SHP77 treated with DMSO at 0.1 percent for 48 hours (cell line): ENCODE data around the gene CHP1.
"Not testable (repeated sequence)": the region's sequence is repeated elsewhere in the genome, so short reads cannot be mapped to it uniquely, and the experiment has no call there.

ENCODE experiments used
- DNase-seq: peaks from one replicate; lab custom pipeline; 2025; lab: John Stamatoyannopoulos, UW

CHP1 gene

GRCh38 chr15:41230650-41231421 lies at the start of gene CHP1, which contains the start of gene EXD1:
TSS of gene CHP1 (plus strand) at chr15:41231268. CDS start at chr15:41231383, 115 bp downstream.
TSS of gene EXD1 (minus strand) at chr15:41230757. CDS start at chr15:41226575, 4,182 bp downstream.
- peak; percentile 92 for DNase-seq

- no peak for DNase-seq
Measured at GRCh38 chr15:41182266-41182665, 48.8 kb upstream of the CHP1 start.

GRCh38 chr15:41183581-41183980 lies 47.5 kb upstream of the CHP1 start:
- DNase-seq = no peak

- DNase-seq = no peak
Measured at GRCh38 chr15:41194444-41194843, 36.6 kb upstream of the CHP1 start.

GRCh38 chr15:41199470-41199869 lies 31.6 kb upstream of the CHP1 start:
- DNase-seq = no peak

GRCh38 chr15:41203395-41203794 lies 27.7 kb upstream of the CHP1 start:
- no peak for DNase-seq

- DNase-seq = no peak
Measured at GRCh38 chr15:41205315-41205714, 25.8 kb upstream of the CHP1 start.

GRCh38 chr15:41207687-41208448 lies 23.2 kb upstream of the CHP1 start:
- DNase-seq = no peak

GRCh38 chr15:41215708-41216107 lies 15.4 kb upstream of the CHP1 start:
- DNase-seq = no peak

GRCh38 chr15:41218851-41219250 lies 12.2 kb upstream of the CHP1 start:
- DNase-seq = no peak

- DNase-seq = no peak
Measured at GRCh38 chr15:41219381-41219780, 11.7 kb upstream of the CHP1 start.

GRCh38 chr15:41230345-41230649 lies 771 bp upstream of the CHP1 start:
- no peak for DNase-seq

GRCh38 chr15:41231422-41232226 lies 556 bp downstream of the CHP1 start:
- no peak for DNase-seq

- DNase-seq = no peak
Measured at GRCh38 chr15:41233367-41233771, 2.3 kb downstream of the CHP1 start.

GRCh38 chr15:41235228-41235627 lies 4.2 kb downstream of the CHP1 start:
- not testable (repeated sequence) for DNase-seq

GRCh38 chr15:41235929-41236328 lies 4.9 kb downstream of the CHP1 start:
- no peak for DNase-seq

GRCh38 chr15:41238100-41238499 lies 7.0 kb downstream of the CHP1 start:
- DNase-seq = no peak

GRCh38 chr15:41241221-41241964 lies 10.3 kb downstream of the CHP1 start:
- DNase-seq = no peak

GRCh38 chr15:41250745-41251144 lies 19.7 kb downstream of the CHP1 start:
- DNase-seq = not testable (repeated sequence)

- no peak for DNase-seq
Measured at GRCh38 chr15:41251411-41251810, 20.3 kb downstream of the CHP1 start.

GRCh38 chr15:41254560-41254959 lies 23.5 kb downstream of the CHP1 start:
- DNase-seq = no peak

GRCh38 chr15:41256103-41256502 lies 25.0 kb downstream of the CHP1 start:
- DNase-seq = no peak
